ENCODE measurements around the gene ULBP3. TPM values are rescaled to one million over a fixed set of nuclear protein-coding genes. Genes with fewer than 3 reads are reported as not detected.

ULBP3 gene
- 1 to 10 TPM in 1 of 4 donors, not detected in 3; 7.3 TPM for total RNA-seq

GRCh38 chr6:150068720-150069648 is at the start of gene ULBP3:
ULBP3 (minus strand) TSS chr6:150069121; CDS start chr6:150069066, 55 bp downstream.
- H3K9me3 ChIP-seq, result no peaks in the 10 kb centered on the region
- WGBS, 2 donors (ENCODE audit: low coverage in 1 of 2), result 0 to 28% methylated on average over 5 to 8 of the region's 72 CpGs
- TF ChIP-seq CTCF (IDR thresholded peaks at IDR 0.05), result peak in 3 of 4 experiments; percentile 26 to 71 (median 44)
- no peak for TF ChIP-seq POLR2AphosphoS5 (IDR thresholded peaks at IDR 0.05)
- H3K27ac ChIP-seq, result peak within 1 kb of the TSS in 3 of 4 donors; percentile 67 to 79 (median 78)
- ATAC-seq, result peak; percentile 96
- H3K4me1 ChIP-seq, result peaks cover 0 to 19% (median 6%) of the 10 kb centered on the region in 3 donors
- no peaks in the 10 kb centered on the region for H3K36me3 ChIP-seq
- peak within 1 kb of the TSS; percentile 63 to 72 for H3K4me3 ChIP-seq
- H3K27me3 ChIP-seq, result peaks cover 14% of the 10 kb centered on the region

DNA sequence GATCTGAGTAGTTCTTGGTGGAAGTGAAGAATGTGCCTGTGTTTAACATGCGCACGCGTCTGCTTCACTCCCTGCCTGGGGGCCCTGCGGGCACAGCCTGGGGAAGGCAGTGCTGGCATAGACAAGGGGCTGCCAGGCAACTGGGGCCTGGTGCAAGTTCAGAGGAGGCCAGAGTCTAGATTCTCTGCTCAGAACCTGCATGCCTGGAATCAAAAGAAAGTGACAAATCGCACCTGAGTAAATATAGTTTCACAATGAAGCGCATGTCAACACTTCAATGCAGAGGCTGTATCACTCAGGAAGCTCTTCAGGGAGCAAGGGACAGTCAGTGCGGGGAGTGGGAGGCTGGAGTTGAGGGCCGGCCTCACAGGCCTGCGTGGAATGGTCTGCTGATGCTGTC is 49.7 kb upstream of the ULBP3 start:
- ATAC-seq, result no peak
- WGBS, 2 donors (ENCODE audit: low coverage in 1 of 2), result 85% methylated on average over 3 of the region's 9 CpGs; no CpG with 5 or more reads in 1 of the 2 donors
- TF ChIP-seq CTCF (IDR thresholded peaks at IDR 0.05), result no peak
- no peak for TF ChIP-seq EP300 (IDR thresholded peaks at IDR 0.05)

GRCh38 chr6:150118203-150118602 is 49.3 kb upstream of the ULBP3 start:
- H3K36me3 ChIP-seq, result no peaks in the 10 kb centered on the region
- H3K9me3 ChIP-seq, result peaks cover 0 to 4% (median 0%) of the 10 kb centered on the region in 3 donors
- ATAC-seq, result no peak
- no peak overlapping the region for H3K4me3 ChIP-seq
- TF ChIP-seq POLR2A (IDR thresholded peaks at IDR 0.05) (no peak), EP300 (IDR thresholded peaks at IDR 0.05) (no peak), CTCF (IDR thresholded peaks at IDR 0.05) (no peak), POLR2AphosphoS5 (IDR thresholded peaks at IDR 0.05) (no peak)
- 82 to 90% methylated on average over 6 of the region's 6 CpGs for WGBS, 2 donors (ENCODE audit: low coverage in 1 of 2)
- no peaks in the 10 kb centered on the region for H3K4me1 ChIP-seq
- no peaks in the 10 kb centered on the region for H3K27me3 ChIP-seq
- H3K27ac ChIP-seq, result no peak overlapping the region

More for the DNA sequence above, 49.7 kb upstream of the ULBP3 start:
- H3K36me3 ChIP-seq, result no peaks in the 10 kb centered on the region
- no peak overlapping the region for H3K4me3 ChIP-seq
- peaks cover 0 to 4% (median 0%) of the 10 kb centered on the region in 3 donors for H3K9me3 ChIP-seq
- no peaks in the 10 kb centered on the region for H3K4me1 ChIP-seq
- no peak overlapping the region for H3K27ac ChIP-seq
- H3K27me3 ChIP-seq, result no peaks in the 10 kb centered on the region

GRCh38 chr6:150116200-150116800 is 47.4 kb upstream of the ULBP3 start:
- 93 to 100% methylated on average over 1 to 4 of the region's 8 CpGs for WGBS, 2 donors (ENCODE audit: low coverage in 1 of 2)
- H3K36me3 ChIP-seq, result no peaks in the 10 kb centered on the region
- H3K4me1 ChIP-seq, result no peaks in the 10 kb centered on the region
- no peak overlapping the region for H3K27ac ChIP-seq
- ATAC-seq, result no peak
- H3K27me3 ChIP-seq, result no peaks in the 10 kb centered on the region
- peaks cover 0 to 4% (median 0%) of the 10 kb centered on the region in 3 donors for H3K9me3 ChIP-seq
- H3K4me3 ChIP-seq, result no peak overlapping the region
- no peak for TF ChIP-seq EP300 (IDR thresholded peaks at IDR 0.05)
- TF ChIP-seq POLR2AphosphoS5 (IDR thresholded peaks at IDR 0.05), result no peak
- no peak for TF ChIP-seq POLR2A (IDR thresholded peaks at IDR 0.05)
- TF ChIP-seq CTCF (IDR thresholded peaks at IDR 0.05), result no peak

All from gastroesophageal sphincter (tissue), 4 donors.